Daoy (cell line): ENCODE measurements around the gene RYK. TPM values are rescaled to one million over a fixed set of nuclear protein-coding genes. Genes with fewer than 3 reads are reported as not detected.
"Not testable (repeated sequence)": the region's sequence is repeated elsewhere in the genome, so short reads cannot be mapped to it uniquely, and the experiment has no call there.

Experiments
- DNase-seq: peaks from one replicate; pipeline ENCODE4 v3.0.0-alpha.2; 2015; ENCODE audit warnings: low read depth
- total RNA-seq: library from RNA; depleted of rRNA; stranded (reverse); fragments of >200 nt; shearing (Covaris generic); gene quantifications from 2 replicates; pipeline ENCODE4 v1.2.3, GENCODE V29; 2014

The RYK gene
- total RNA-seq, 1 experiment from 2014 or later, result 86.1 TPM

GRCh38 chr3:134255404-134255803, 4.7 kb upstream of the RYK start:
- no peak for DNase-seq

- DNase-seq, result peak; percentile 36
These were observed 3.0 kb upstream of the RYK start for GRCh38 chr3:134253475-134254226.

GRCh38 chr3:134252766-134253165, 2.1 kb upstream of the RYK start:
- no peak for DNase-seq

GRCh38 chr3:134251731-134252391, 1.2 kb upstream of the RYK start:
- DNase-seq, result no peak

- DNase-seq, result peak; percentile 71
These were observed 533 bp downstream of the RYK start for GRCh38 chr3:134249935-134250716.

GRCh38 chr3:134249296-134249841, 1.3 kb downstream of the RYK start:
- DNase-seq, result no peak

GRCh38 chr3:134244921-134245320, 5.7 kb downstream of the RYK start:
- no peak for DNase-seq

GRCh38 chr3:134242649-134243617, 7.7 kb downstream of the RYK start:
- peak; percentile 87 for DNase-seq

- DNase-seq, result no peak
These were observed 11.1 kb downstream of the RYK start for GRCh38 chr3:134239538-134239937.

- DNase-seq, result no peak
These were observed 13.1 kb downstream of the RYK start for GRCh38 chr3:134237454-134238145.

- no peak for DNase-seq
These were observed 14.0 kb downstream of the RYK start for GRCh38 chr3:134236505-134237170.

- DNase-seq, result no peak
These were observed 15.0 kb downstream of the RYK start for GRCh38 chr3:134235577-134236076.

- DNase-seq, result no peak
These were observed 17.7 kb downstream of the RYK start for GRCh38 chr3:134232951-134233350.

- DNase-seq, result no peak
These were observed 18.5 kb downstream of the RYK start for GRCh38 chr3:134232151-134232550.

- no peak for DNase-seq
These were observed 19.5 kb downstream of the RYK start for GRCh38 chr3:134231131-134231530.

- DNase-seq, result no peak
These were observed 21.6 kb downstream of the RYK start for GRCh38 chr3:134229038-134229437.

GRCh38 chr3:134228479-134228878, 22.2 kb downstream of the RYK start:
- no peak for DNase-seq

GRCh38 chr3:134228035-134228434, 22.6 kb downstream of the RYK start:
- no peak for DNase-seq

- DNase-seq, result not testable (repeated sequence)
These were observed 25.9 kb downstream of the RYK start for GRCh38 chr3:134224796-134225156.

GRCh38 chr3:134222835-134223234, 27.8 kb downstream of the RYK start:
- DNase-seq, result no peak
